ENCODE measurements around the gene ZPLD1.

GRCh38 chr3:102390916-102391315 is 43.9 kb upstream of the ZPLD1 start:
- TF ChIP-seq EZH2 (IDR thresholded peaks at IDR 0.05; ENCODE audit: borderline replicate concordance, low read depth, low read length, poor library complexity, severe bottlenecking), result no peak
- TF ChIP-seq, protein P1, sequence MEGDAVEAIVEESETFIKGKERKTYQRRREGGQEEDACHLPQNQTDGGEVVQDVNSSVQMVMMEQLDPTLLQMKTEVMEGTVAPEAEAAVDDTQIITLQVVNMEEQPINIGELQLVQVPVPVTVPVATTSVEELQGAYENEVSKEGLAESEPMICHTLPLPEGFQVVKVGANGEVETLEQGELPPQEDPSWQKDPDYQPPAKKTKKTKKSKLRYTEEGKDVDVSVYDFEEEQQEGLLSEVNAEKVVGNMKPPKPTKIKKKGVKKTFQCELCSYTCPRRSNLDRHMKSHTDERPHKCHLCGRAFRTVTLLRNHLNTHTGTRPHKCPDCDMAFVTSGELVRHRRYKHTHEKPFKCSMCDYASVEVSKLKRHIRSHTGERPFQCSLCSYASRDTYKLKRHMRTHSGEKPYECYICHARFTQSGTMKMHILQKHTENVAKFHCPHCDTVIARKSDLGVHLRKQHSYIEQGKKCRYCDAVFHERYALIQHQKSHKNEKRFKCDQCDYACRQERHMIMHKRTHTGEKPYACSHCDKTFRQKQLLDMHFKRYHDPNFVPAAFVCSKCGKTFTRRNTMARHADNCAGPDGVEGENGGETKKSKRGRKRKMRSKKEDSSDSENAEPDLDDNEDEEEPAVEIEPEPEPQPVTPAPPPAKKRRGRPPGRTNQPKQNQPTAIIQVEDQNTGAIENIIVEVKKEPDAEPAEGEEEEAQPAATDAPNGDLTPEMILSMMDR (conservative IDR thresholded peaks at IDR 0.05; ENCODE audit: low read depth, low read length), result no peak

Data from A673 (cell line).